Tibial artery (tissue), 4 donors: ENCODE measurements around the gene FUT1.

ENCODE experiments used
- DNase-seq, 2 donors: peaks; one replicate each; pipeline ENCODE4 v3.0.0-alpha.2; 2019
- H3K27ac ChIP-seq, 2 donors: fragments of 200-600 bp; sonication (generic) in 1 of 2; 1 replicate in 1 of 2; 2 replicates in 1 of 2; pipeline ENCODE4 v1.5.1; 2018 to 2019; ENCODE audit warnings: mild to moderate bottlenecking in 1 of 2
- H3K27me3 ChIP-seq, 2 donors: fragments of 200-600 bp; sonication (generic) in 1 of 2; one replicate each; pipeline versions ENCODE4 v1.5.1 to v1.6.0; 2016 to 2019
- H3K36me3 ChIP-seq, 3 donors: fragments of 200-600 bp; sonication (generic) in 2 of 3; one replicate each; pipeline ENCODE4 v1.5.1; 2016 to 2019; ENCODE audit warnings: mild to moderate bottlenecking in 2 of 3
- H3K4me1 ChIP-seq, 4 donors: fragments of 200-600 bp; sonication (generic) in 2 of 4; 1 replicate in 3 of 4; 2 replicates in 1 of 4; pipeline ENCODE4 v1.5.1; 2016 to 2019
- H3K4me3 ChIP-seq, 2 donors: fragments of 200-600 bp; sonication (generic) in 1 of 2; 1 replicate in 1 of 2; 2 replicates in 1 of 2; pipeline ENCODE4 v1.5.1; 2018 to 2019; ENCODE audit warnings: mild to moderate bottlenecking in 2 of 2
- H3K9me3 ChIP-seq, 3 donors: fragments of 200-600 bp; sonication (generic) in 1 of 3; one replicate each; pipeline ENCODE4 v1.5.1; 2016 to 2019
- CTCF ChIP-seq, 2 experiments: fragments of 200-600 bp in 1 of 2; fragments of 450-650 bp in 1 of 2; IDR thresholded peaks; one replicate each; pipeline ENCODE4 v1.5.1; 2017 to 2019; ENCODE audit warnings: antibody characterized with exemption in 2 of 2, mild to moderate bottlenecking in 1 of 2, moderate library complexity in 1 of 2
- intact Hi-C: fragments of 100-400 bp; cut with DNase I; formaldehyde crosslinking; loops from one replicate; pipeline ENCODE4 v1.15.0; 2023; ENCODE audit warnings: low total_unique reads

Gene FUT1

GRCh38 chr19:48752496-48753365 lies at the start of gene FUT1:
Gene FUT1, minus strand, starts transcription at chr19:48752641. Its CDS starts 1,360 bp downstream, at chr19:48751281.
- Histone ChIP-seq H3K4me3 (peak within 1 kb of the TSS; percentile 27 to 47), H3K27me3 (peaks cover 0 to 59% of the 10 kb centered on the region in 2 donors), H3K36me3 (peaks cover 0 to 11% (median 0%) of the 10 kb centered on the region in 3 donors), H3K4me1 (peaks cover 0 to 12% (median 9%) of the 10 kb centered on the region in 4 donors), H3K27ac (no peak within 1 kb of the TSS), H3K9me3 (no peaks in the 10 kb centered on the region)
- intact Hi-C loops, result no loop called here
- DNase-seq, result peak in 1 of 2 donors; percentile 37
- no peak for TF ChIP-seq CTCF (IDR thresholded peaks at IDR 0.05)

DNA sequence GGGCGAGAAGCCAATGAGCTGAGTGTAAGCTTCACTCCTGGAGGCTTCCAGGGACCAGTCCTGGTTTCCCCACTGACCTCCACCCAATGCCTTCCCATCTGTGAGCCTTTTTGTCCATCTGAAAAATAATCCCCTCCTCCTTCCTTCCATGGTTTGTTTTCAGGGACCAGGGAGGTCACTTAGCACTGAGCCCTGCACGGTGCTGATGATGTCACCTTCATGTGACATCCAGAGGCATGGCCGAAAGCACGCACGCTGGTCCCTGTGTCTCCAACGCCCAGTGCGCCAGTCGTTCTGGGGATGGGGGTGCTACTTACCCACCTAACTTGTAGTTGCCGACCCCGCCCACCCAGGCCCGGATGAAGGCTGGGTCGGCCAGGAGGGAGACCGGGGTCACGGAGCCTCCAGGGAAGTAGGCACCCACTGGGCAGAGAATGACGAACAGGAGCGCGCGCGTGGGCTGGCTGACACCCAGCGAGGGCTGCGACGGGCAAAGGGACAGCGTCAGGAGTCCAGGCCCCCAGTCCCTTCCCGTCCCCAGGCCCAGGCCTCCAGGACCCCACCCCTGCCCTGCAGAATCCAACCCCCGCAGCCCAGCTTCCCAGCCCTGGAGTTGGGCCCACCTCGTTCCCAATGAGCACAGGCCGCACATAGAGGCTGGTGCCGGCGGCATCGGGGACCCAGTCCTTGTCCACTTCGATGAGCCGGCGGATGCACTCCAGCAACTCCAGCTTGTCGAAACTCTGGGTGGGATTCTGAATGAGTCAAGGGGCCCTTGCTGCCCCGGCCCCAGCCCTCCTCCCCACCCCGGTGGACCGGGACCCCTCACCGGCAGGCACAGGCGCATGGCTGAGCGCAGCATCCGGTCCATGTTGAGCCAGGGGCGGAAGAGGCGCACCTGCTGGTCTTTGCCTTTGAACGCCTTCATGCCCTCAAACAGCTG lies 47.2 kb upstream of the FUT1 start:
- Histone ChIP-seq H3K27me3 (no peaks in the 10 kb centered on the region), H3K4me1 (peaks cover 0 to 20% (median 15%) of the 10 kb centered on the region in 4 donors), H3K36me3 (peaks cover 0 to 46% (median 14%) of the 10 kb centered on the region in 3 donors), H3K27ac (no peak overlapping the region), H3K9me3 (no peaks in the 10 kb centered on the region), H3K4me3 (no peak overlapping the region)
- TF ChIP-seq CTCF (IDR thresholded peaks at IDR 0.05), result no peak
- no peak for DNase-seq
- intact Hi-C loops, result loop anchor here (5.0 kb wide), 1 partner anchor 173 kb away; no protein-coding TSS in a partner anchor

DNA sequence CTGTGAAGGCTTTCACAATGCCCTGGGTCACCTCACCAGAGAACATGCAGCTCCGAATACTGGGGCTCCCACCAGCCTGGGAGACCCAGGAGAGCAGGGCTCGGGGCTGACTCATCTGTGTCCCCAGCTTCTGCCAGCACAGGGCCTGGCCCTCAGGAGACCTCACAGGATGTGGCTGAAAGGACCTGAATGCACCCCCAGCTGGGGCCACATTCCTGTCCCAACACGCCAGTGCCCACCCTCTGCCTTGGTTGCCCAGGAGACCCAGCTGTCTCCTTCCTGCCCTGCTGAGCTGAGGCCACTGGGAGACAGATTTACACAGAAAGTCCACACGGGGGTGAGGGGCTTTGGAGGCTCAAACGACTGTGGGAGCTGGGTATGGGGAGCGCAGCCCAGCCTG lies 46.5 kb upstream of the FUT1 start:
- intact Hi-C loops, result loop anchor here (5.0 kb wide), 1 partner anchor 173 kb away; no protein-coding TSS in a partner anchor
- peaks cover 0 to 42% (median 14%) of the 10 kb centered on the region in 3 donors for H3K36me3 ChIP-seq
- no peak overlapping the region for H3K27ac ChIP-seq
- H3K27me3 ChIP-seq, result no peaks in the 10 kb centered on the region
- H3K9me3 ChIP-seq, result no peaks in the 10 kb centered on the region
- H3K4me3 ChIP-seq, result no peak overlapping the region
- peaks cover 0 to 23% (median 17%) of the 10 kb centered on the region in 4 donors for H3K4me1 ChIP-seq
- no peak for TF ChIP-seq CTCF (IDR thresholded peaks at IDR 0.05)
- DNase-seq, result no peak

DNA sequence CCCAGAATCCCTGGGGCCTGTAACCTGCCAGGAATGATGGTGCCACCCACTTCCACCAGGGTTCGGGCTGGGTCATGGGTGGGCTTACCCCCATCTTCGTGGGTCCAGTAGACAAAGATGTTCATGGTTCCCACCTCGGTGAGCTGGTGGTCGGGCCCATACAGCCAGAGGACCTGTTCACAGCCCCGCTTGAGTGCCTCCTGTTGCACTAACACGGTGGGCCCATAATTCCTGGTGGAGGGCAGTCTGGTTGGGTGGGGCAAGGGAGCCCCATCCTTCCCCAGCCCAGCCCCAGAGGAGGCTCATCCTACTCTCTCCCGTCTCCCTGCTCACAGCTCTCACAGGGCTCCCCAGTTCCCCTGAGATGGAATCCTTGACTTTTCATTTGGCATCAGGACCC lies 44.7 kb upstream of the FUT1 start:
- DNase-seq, result no peak
- Histone ChIP-seq H3K9me3 (no peaks in the 10 kb centered on the region), H3K27ac (peak overlapping the region in 1 of 2 donors; percentile 86), H3K36me3 (peaks cover 0 to 35% (median 14%) of the 10 kb centered on the region in 3 donors), H3K4me1 (peaks cover 0 to 23% (median 17%) of the 10 kb centered on the region in 4 donors), H3K4me3 (no peak overlapping the region), H3K27me3 (no peaks in the 10 kb centered on the region)
- TF ChIP-seq CTCF (IDR thresholded peaks at IDR 0.05), result no peak
- intact Hi-C loops, result loop anchor here (5.0 kb wide), 1 partner anchor 175 kb away; no protein-coding TSS in a partner anchor
